ENCODE results near the gene CDKN2B-AS1.

GRCh38 chr9:22134390-22134789 is 139.8 kb downstream of the CDKN2B-AS1 start:
- TF ChIP-seq CTCF (IDR thresholded peaks at IDR 0.05) (no peak), POLR2A (IDR thresholded peaks at IDR 0.05) (no peak)

Data from sigmoid colon (tissue), 3 donors.